ENCODE data around the gene DHCR24.

DNA sequence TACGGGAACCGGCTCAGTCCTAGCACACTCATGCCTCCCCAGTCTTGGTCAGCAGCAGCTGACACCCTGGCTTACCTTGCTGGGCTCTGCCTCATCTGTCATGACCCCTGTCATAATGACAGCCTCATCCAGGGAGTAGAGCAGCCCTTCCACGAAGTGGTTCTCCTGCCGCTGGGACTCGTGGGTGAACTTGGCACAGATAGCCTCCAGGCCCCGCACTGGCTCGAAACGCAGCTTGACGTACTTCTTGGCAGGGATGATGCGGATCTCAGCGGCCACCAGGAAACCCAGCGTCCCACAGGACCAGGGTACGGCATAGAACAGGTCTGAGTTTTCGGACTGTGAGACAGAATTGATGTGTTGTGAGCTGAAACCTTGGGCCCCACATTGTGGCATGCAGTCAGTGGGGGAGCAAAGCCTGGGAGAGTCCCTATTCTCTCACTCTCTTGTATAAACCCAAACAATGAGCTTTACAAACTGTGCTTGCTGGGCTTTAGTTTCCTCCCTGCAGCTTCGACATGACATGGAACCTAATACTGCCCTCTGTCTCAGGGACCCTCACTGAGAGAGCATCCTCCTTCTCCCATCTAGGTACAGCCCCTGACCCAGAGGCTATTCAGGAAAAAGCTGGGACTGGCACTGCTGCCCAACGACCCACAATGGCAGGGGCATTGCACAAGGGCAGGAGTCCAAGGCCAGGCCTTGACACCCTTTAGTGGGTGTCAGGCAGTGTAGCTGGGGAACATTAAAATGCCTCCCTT, 15.5 kb downstream of the DHCR24 start:
- TF ChIP-seq, protein P1, sequence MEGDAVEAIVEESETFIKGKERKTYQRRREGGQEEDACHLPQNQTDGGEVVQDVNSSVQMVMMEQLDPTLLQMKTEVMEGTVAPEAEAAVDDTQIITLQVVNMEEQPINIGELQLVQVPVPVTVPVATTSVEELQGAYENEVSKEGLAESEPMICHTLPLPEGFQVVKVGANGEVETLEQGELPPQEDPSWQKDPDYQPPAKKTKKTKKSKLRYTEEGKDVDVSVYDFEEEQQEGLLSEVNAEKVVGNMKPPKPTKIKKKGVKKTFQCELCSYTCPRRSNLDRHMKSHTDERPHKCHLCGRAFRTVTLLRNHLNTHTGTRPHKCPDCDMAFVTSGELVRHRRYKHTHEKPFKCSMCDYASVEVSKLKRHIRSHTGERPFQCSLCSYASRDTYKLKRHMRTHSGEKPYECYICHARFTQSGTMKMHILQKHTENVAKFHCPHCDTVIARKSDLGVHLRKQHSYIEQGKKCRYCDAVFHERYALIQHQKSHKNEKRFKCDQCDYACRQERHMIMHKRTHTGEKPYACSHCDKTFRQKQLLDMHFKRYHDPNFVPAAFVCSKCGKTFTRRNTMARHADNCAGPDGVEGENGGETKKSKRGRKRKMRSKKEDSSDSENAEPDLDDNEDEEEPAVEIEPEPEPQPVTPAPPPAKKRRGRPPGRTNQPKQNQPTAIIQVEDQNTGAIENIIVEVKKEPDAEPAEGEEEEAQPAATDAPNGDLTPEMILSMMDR (optimal IDR thresholded peaks at IDR 0.05 in 1 of 3, IDR thresholded peaks at IDR 0.05 in 1 of 3, conservative IDR thresholded peaks at IDR 0.05 in 1 of 3; ENCODE audit: extremely low read depth in 1 of 3, insufficient read depth in 2 of 3, low read length in 3 of 3), result no peak
- no peak for TF ChIP-seq EZH2 (IDR thresholded peaks at IDR 0.05; ENCODE audit: low read length)

All from keratinocyte (primary cell).